Liver (tissue), 9 donors: ENCODE data around the gene ACOT11. TPM values are rescaled to one million over a fixed set of nuclear protein-coding genes. Genes with fewer than 3 reads are reported as not detected.

Source experiments
- DNase-seq: peaks from one replicate; pipeline ENCODE4 v3.0.0-alpha.2; 2017; ENCODE audit warnings: low spot score
- H3K27ac ChIP-seq, 2 donors: one replicate each; pipeline ENCODE4 v1.7.0; 2013; ENCODE audit warnings: inconsistent platforms in 2 of 2, low read length in 2 of 2, control low read depth in 1 of 2, low read depth in 1 of 2, mild to moderate bottlenecking in 1 of 2
- H3K27me3 ChIP-seq, 4 donors: one replicate each; pipeline versions ENCODE4 v1.6.1 to v1.7.0; 2013; ENCODE audit warnings: low read length in 3 of 4, inconsistent platforms in 1 of 4, mild to moderate bottlenecking in 1 of 4, moderate library complexity in 1 of 4; ENCODE audit not compliant: control insufficient read depth in 4 of 4, insufficient read depth in 4 of 4
- H3K36me3 ChIP-seq, 4 donors: one replicate each; pipeline versions ENCODE4 v1.6.1 to v1.7.0; 2013; ENCODE audit warnings: low read length in 3 of 4, mild to moderate bottlenecking in 3 of 4, low read depth in 1 of 4, moderate library complexity in 1 of 4; ENCODE audit not compliant: control insufficient read depth in 4 of 4, insufficient read depth in 3 of 4
- H3K4me1 ChIP-seq, 4 donors: one replicate each; pipeline versions ENCODE4 v1.6.1 to v1.7.0; 2013; ENCODE audit warnings: low read length in 3 of 4, mild to moderate bottlenecking in 3 of 4, moderate library complexity in 1 of 4; ENCODE audit not compliant: control insufficient read depth in 4 of 4, insufficient read depth in 4 of 4
- H3K4me3 ChIP-seq, 3 donors: one replicate each; pipeline versions ENCODE4 v1.6.1 to v1.7.0; 2013; ENCODE audit warnings: low read length in 3 of 3, control low read depth in 1 of 3, low read depth in 1 of 3, mild to moderate bottlenecking in 1 of 3
- H3K9ac ChIP-seq, 2 donors: one replicate each; pipeline ENCODE4 v1.7.0; 2013; ENCODE audit warnings: low read length in 2 of 2, mild to moderate bottlenecking in 2 of 2, moderate library complexity in 2 of 2, control low read depth in 1 of 2, low read depth in 1 of 2
- H3K9me3 ChIP-seq, 4 donors: one replicate each; pipeline versions ENCODE4 v1.6.1 to v1.7.0; 2013; ENCODE audit warnings: low read length in 3 of 4; ENCODE audit not compliant: control insufficient read depth in 4 of 4
- ATF3 ChIP-seq: IDR thresholded peaks from 2 replicates; pipeline ENCODE4 v1.6.1; 2016; ENCODE audit warnings: antibody characterized with exemption
- EGR1 ChIP-seq, 2 donors: IDR thresholded peaks; 2 replicates each; pipeline ENCODE4 v1.6.1; 2016 to 2018; ENCODE audit warnings: antibody characterized with exemption in 2 of 2, low read depth in 2 of 2
- FOXA1 ChIP-seq: IDR thresholded peaks from 2 replicates; pipeline ENCODE4 v1.6.1; 2016; ENCODE audit warnings: antibody characterized with exemption
- FOXA2 ChIP-seq: IDR thresholded peaks from 2 replicates; pipeline ENCODE4 v1.6.1; 2016; ENCODE audit warnings: antibody characterized with exemption
- GABPA ChIP-seq, 2 donors: IDR thresholded peaks in 1 of 2; conservative IDR thresholded peaks in 1 of 2; 2 replicates each; pipeline ENCODE4 v1.6.1; 2016; ENCODE audit warnings: antibody characterized with exemption in 2 of 2, mild to moderate bottlenecking in 1 of 2, moderate library complexity in 1 of 2
- HNF4A ChIP-seq, 2 donors: conservative IDR thresholded peaks; 2 replicates each; pipeline ENCODE4 v1.6.1; 2016; ENCODE audit warnings: antibody characterized with exemption in 2 of 2, mild to moderate bottlenecking in 2 of 2
- HNF4G ChIP-seq: IDR thresholded peaks from 2 replicates; pipeline ENCODE4 v1.6.1; 2016; ENCODE audit warnings: antibody characterized with exemption
- JUND ChIP-seq, 2 donors: IDR thresholded peaks; 2 replicates each; pipeline ENCODE4 v1.6.1; 2016; ENCODE audit warnings: antibody characterized with exemption in 2 of 2
- MAX ChIP-seq: IDR thresholded peaks from 2 replicates; pipeline ENCODE4 v1.6.1; 2016; ENCODE audit warnings: antibody characterized with exemption
- NR2F2 ChIP-seq: IDR thresholded peaks from 2 replicates; pipeline ENCODE4 v1.6.1; 2016; ENCODE audit warnings: antibody characterized with exemption
- RAD21 ChIP-seq, 2 donors: IDR thresholded peaks; 2 replicates each; pipeline ENCODE4 v1.6.1; 2016; ENCODE audit warnings: antibody characterized with exemption in 2 of 2, mild to moderate bottlenecking in 2 of 2
- RXRA ChIP-seq, 2 donors: IDR thresholded peaks; 2 replicates each; pipeline ENCODE4 v1.6.1; 2017 to 2018; ENCODE audit warnings: antibody characterized with exemption in 2 of 2, mild to moderate bottlenecking in 1 of 2
- SP1 ChIP-seq: IDR thresholded peaks from 2 replicates; pipeline ENCODE4 v1.6.1; 2018; ENCODE audit warnings: antibody characterized with exemption, mild to moderate bottlenecking
- TAF1 ChIP-seq: conservative IDR thresholded peaks from 2 replicates; pipeline ENCODE4 v1.6.1; 2016; ENCODE audit warnings: antibody characterized with exemption, mild to moderate bottlenecking
- YY1 ChIP-seq: IDR thresholded peaks from 2 replicates; pipeline ENCODE4 v1.6.1; 2016; ENCODE audit warnings: antibody characterized with exemption, mild to moderate bottlenecking
- ZBTB33 ChIP-seq: IDR thresholded peaks from 2 replicates; pipeline ENCODE4 v1.6.1; 2016; ENCODE audit warnings: antibody characterized with exemption
- WGBS: extraction: QIAGEN DNeasy Blood & Tissue Kit; methylation state at CpG from one replicate; pipeline ENCODE4 v1.1.7; 2013; 5-methylcytosine and 5-hydroxymethylcytosine counted together
- polyA plus RNA-seq, 2 donors: library from polyadenylated mRNA; stranded (reverse) in 1 of 2; unstranded in 1 of 2; fragments of 200-250 nt in 1 of 2; fragments of >200 nt in 1 of 2; fragmentation: Nextera tagmentation in 1 of 2; extraction: Ambion mirVana in 1 of 2; gene quantifications; one replicate each; pipeline versions ENCODE4 v1.2.1 to v1.2.3, GENCODE V29; 2013 to 2015
- total RNA-seq, 2 donors: library from RNA; depleted of rRNA; stranded (reverse); fragments of >200 nt; gene quantifications; one replicate each; pipeline ENCODE4 v1.2.3, GENCODE V29; 2014
- TF ChIP-seq, protein P1 (sequence below): fragments of 150-350 bp; IDR thresholded peaks from 2 replicates; pipeline ENCODE4 v1.5.1; 2017; ENCODE audit warnings: improper control_type of control experiment, low read depth, low read length; ENCODE audit not compliant: missing input control
- TF ChIP-seq, protein P2 (sequence below): IDR thresholded peaks from 2 replicates; pipeline ENCODE4 v1.6.1; 2016; ENCODE audit warnings: antibody characterized with exemption, mild to moderate bottlenecking
- donor health status: healthy.
- donor health status: healthy.
- donor health status: healthy.
- donor health status: healthy.
- donor health status: healthy.

ACOT11 gene
- total and polyA plus RNA-seq, 4 donors, result 0.13 to 1.1 (median 0.50) TPM

- Histone ChIP-seq H3K4me1 (peaks cover 3 to 24% (median 14%) of the 10 kb centered on the region in 4 donors), H3K9ac (no peak overlapping the region), H3K36me3 (no peaks in the 10 kb centered on the region), H3K27me3 (no peaks in the 10 kb centered on the region), H3K9me3 (no peaks in the 10 kb centered on the region), H3K27ac (peak overlapping the region in 1 of 2 donors; percentile 71), H3K4me3 (no peak overlapping the region)
- TF ChIP-seq EGR1 (IDR thresholded peaks at IDR 0.05; ENCODE audit: low read depth in 2 of 2) (no peak), RAD21 (IDR thresholded peaks at IDR 0.05) (no peak), YY1 (no peak), RXRA (IDR thresholded peaks at IDR 0.05) (no peak), MAX (no peak), SP1 (no peak), ATF3 (no peak), ZBTB33 (no peak), HNF4A (conservative IDR thresholded peaks at IDR 0.05) (no peak), HNF4G (no peak), FOXA1 (no peak), TAF1 (no peak), FOXA2 (no peak), JUND (IDR thresholded peaks at IDR 0.05) (no peak), GABPA (IDR thresholded peaks at IDR 0.05 in 1 of 2, conservative IDR thresholded peaks at IDR 0.05 in 1 of 2) (no peak), NR2F2 (no peak)
- TF ChIP-seq, protein P1, sequence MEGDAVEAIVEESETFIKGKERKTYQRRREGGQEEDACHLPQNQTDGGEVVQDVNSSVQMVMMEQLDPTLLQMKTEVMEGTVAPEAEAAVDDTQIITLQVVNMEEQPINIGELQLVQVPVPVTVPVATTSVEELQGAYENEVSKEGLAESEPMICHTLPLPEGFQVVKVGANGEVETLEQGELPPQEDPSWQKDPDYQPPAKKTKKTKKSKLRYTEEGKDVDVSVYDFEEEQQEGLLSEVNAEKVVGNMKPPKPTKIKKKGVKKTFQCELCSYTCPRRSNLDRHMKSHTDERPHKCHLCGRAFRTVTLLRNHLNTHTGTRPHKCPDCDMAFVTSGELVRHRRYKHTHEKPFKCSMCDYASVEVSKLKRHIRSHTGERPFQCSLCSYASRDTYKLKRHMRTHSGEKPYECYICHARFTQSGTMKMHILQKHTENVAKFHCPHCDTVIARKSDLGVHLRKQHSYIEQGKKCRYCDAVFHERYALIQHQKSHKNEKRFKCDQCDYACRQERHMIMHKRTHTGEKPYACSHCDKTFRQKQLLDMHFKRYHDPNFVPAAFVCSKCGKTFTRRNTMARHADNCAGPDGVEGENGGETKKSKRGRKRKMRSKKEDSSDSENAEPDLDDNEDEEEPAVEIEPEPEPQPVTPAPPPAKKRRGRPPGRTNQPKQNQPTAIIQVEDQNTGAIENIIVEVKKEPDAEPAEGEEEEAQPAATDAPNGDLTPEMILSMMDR, result no peak
- TF ChIP-seq, protein P2, sequence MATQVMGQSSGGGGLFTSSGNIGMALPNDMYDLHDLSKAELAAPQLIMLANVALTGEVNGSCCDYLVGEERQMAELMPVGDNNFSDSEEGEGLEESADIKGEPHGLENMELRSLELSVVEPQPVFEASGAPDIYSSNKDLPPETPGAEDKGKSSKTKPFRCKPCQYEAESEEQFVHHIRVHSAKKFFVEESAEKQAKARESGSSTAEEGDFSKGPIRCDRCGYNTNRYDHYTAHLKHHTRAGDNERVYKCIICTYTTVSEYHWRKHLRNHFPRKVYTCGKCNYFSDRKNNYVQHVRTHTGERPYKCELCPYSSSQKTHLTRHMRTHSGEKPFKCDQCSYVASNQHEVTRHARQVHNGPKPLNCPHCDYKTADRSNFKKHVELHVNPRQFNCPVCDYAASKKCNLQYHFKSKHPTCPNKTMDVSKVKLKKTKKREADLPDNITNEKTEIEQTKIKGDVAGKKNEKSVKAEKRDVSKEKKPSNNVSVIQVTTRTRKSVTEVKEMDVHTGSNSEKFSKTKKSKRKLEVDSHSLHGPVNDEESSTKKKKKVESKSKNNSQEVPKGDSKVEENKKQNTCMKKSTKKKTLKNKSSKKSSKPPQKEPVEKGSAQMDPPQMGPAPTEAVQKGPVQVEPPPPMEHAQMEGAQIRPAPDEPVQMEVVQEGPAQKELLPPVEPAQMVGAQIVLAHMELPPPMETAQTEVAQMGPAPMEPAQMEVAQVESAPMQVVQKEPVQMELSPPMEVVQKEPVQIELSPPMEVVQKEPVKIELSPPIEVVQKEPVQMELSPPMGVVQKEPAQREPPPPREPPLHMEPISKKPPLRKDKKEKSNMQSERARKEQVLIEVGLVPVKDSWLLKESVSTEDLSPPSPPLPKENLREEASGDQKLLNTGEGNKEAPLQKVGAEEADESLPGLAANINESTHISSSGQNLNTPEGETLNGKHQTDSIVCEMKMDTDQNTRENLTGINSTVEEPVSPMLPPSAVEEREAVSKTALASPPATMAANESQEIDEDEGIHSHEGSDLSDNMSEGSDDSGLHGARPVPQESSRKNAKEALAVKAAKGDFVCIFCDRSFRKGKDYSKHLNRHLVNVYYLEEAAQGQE, result no peak
- no peak for DNase-seq
- 81% methylated on average over 19 of the region's 19 CpGs for WGBS
Observed at GRCh38 chr1:54582566-54583306, 34.7 kb downstream of the ACOT11 start.
